ENCODE results near the gene BET1L. TPM values are rescaled to one million over a fixed set of nuclear protein-coding genes. Genes with fewer than 3 reads are reported as not detected.
A peak's percentile ranks its signal among the peaks of the same experiment; 100 is the strongest.
"Not testable (repeated sequence)": the region's sequence is repeated elsewhere in the genome, so short reads cannot be mapped to it uniquely, and the experiment has no call there.

BET1L gene
- total RNA-seq, 2 experiments from 2014 or later: 28.8 to 31.7 TPM

DNA sequence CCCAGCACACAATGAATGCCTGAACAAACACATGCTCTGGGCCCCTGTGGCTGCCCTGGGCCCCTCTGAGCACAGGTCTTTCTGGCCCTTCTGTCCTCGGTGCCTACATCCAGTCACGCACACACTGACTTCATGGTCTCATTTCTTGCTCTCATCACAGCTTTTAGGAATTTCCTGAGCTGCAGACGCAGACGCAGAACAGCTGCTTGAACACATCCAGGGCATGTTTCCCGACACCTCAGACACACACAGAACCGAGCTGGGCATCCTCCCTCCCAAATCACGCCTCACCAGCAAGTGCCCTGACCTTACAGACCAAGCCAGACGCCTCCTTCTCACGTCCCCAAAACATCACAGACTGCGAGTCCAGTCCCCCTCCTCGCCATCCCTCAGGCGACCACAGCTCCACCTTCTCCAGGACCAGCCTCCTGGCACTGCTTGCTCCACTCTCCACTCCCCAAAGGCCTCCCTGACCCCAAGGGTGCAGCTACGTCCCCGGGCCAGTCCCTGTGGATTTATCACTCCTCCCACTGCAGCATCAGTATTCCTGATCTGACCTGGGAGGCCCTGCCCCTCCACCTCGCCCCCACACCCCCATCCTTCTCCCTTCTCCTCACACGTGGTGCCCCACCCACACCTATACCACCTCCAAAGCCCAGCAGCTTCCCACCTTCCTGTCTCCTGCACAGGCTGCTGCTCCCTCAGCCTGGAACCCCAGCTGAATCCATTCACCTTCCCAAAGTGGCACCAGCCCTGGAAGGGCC lies 16.0 kb upstream of the BET1L start:
- Mint-ChIP-seq H3K4me1 (peaks cover 7% of the 10 kb centered on the region), H3K4me3 (no peak overlapping the region), H3K27ac (no peak overlapping the region), H3K36me3 (no peaks in the 10 kb centered on the region), H3K27me3 (no peaks in the 10 kb centered on the region), H3K9me3 (ENCODE audit: low read depth) (no peaks in the 10 kb centered on the region)
- no peak for ATAC-seq
- CTCF ChIA-PET: no interaction called here
- no peak for DNase-seq

DNA sequence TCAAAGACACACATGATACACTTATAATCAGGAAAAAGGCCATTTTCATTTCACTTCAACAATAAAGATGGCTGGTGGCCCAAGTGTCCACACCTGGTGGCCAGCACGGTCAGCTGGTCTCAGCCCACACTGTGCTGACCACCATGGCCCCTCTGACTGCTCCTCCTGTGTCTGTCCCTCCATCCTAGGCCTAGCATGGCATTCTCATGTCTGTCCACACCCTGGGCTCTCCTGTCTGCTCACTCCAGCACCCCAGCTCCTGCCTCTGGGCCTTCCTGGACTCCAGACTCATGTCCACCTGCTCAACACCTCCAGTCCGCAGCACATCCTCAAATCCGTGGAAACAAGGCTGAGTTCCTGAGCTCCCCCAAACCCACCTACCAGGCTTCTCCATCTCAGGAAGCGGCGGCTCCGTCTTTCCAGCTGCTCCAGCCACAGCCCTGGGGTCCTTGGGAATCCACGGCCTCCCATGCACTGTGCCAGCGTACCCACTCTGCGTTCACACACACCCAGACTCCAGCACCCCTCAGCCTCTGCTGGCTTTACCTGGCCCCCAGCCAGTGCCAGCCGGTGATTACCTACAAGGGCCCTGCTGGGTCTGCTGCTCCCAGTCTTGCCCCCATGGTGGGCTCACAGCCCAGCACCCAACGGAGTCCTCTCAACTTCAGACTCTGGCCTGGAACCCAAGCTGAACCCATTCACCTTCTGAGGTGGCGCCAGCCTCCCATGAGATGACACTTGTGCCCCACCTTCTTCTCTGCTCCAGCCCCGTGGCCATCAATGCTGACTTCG lies 15.0 kb upstream of the BET1L start:
- DNase-seq (no peak), ATAC-seq (no peak)
- Mint-ChIP-seq H3K27ac (no peak overlapping the region), H3K36me3 (no peaks in the 10 kb centered on the region), H3K9me3 (ENCODE audit: low read depth) (no peaks in the 10 kb centered on the region), H3K4me3 (no peak overlapping the region), H3K27me3 (no peaks in the 10 kb centered on the region), H3K4me1 (peaks cover 7% of the 10 kb centered on the region)
- CTCF ChIA-PET: no interaction called here

DNA sequence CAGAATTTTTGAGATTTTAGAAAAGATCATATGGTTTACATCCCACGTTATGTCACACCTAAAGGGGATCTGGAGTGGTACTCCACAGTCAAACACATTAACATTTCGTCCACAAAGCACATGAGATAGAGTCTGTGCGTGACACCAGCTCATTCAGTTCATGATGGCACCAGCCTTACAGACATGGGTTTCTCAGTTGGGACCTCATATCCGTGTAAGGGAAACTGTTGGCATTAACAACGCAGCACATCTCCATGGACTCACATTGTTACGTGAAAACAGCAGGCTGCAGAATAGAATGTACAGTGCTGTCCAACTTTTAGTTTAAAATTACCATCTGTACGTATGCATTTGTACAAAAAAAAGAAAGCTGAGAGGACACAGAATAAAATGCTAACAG lies 14.3 kb upstream of the BET1L start:
- Mint-ChIP-seq H3K4me1 (peaks cover 7% of the 10 kb centered on the region), H3K36me3 (no peaks in the 10 kb centered on the region), H3K27ac (no peak overlapping the region), H3K4me3 (no peak overlapping the region), H3K9me3 (ENCODE audit: low read depth) (no peaks in the 10 kb centered on the region), H3K27me3 (no peaks in the 10 kb centered on the region)
- ATAC-seq (no peak), DNase-seq (no peak)
- CTCF ChIA-PET: no interaction called here

DNA sequence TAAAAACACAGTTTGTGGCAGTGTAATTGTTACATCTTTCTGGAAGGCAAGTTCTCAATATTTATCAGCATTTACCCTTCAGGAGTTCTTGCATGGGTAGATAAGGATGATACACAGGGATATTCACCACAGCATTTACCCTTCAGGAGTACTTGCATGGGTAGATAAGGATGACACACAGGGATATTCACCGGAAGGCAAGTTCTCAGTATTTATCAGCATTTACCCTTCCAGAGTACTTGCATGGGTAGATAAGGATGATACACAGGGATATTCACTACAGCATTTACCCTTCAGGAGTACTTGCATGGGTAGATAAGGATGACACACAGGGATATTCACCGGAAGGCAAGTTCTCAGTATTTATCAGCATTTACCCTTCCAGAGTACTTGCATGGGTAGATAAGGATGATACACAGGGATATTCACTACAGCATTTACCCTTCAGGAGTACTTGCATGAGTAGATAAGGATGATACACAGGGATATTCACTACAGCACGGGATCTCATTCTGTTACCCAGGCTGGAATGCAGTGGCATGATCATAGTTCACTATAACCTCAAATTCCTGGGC lies 13.5 kb upstream of the BET1L start:
- H3K27ac Mint-ChIP-seq; CTCF ChIA-PET; H3K4me1 Mint-ChIP-seq; H3K4me3 Mint-ChIP-seq; H3K27me3 Mint-ChIP-seq; DNase-seq; H3K9me3 Mint-ChIP-seq (ENCODE audit: low read depth); ATAC-seq; H3K36me3 Mint-ChIP-seq: not testable (repeated sequence)

DNA sequence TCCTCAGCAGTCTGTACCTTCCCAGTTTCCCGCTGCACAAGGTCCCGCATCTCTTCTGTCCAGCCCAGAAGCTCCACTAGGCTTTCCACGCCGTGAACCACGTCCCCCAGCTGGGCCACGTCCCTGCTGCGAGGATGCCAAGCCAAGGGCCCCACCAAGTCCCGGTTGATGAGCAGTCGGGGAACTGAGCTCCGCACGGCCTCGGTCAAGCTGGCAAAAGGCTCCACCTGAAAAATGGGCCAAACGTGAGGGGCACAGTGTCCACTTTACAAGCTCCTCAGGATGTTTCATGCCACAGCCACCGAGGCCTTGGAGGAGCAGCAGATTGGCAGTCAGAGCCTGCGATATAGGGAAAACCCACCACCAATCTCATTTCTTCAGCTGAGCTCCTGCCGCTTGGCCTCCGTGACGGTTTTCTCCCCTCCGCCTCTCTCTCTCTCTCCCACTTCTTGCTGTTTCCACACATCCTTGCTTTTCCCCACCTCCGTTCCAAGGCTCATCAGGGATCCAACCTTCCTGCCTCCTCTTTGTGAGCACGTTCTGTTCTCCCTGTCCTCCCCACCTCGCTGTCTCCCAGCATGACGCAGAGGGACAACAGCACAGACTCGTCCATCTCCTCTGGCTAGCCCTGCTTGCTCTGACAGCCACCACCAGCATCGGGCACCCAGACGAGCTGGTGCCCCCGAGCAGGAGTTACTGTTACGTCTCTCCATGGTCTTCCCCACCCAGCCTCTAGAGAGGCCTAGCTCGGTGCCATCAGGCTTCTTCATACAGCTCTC lies 11.8 kb upstream of the BET1L start:
- ATAC-seq (no peak), DNase-seq (no peak)
- H3K4me3 Mint-ChIP-seq: no peak overlapping the region
- H3K4me1 Mint-ChIP-seq: peaks cover 2% of the 10 kb centered on the region
- CTCF ChIA-PET: interaction anchor here (1.1 kb wide), 1 partner anchor 31 kb away, joined by 3 read pairs; no protein-coding TSS in a partner anchor
- H3K9me3 Mint-ChIP-seq (ENCODE audit: low read depth): no peaks in the 10 kb centered on the region
- no peak overlapping the region for H3K27ac Mint-ChIP-seq
- peaks cover 8% of the 10 kb centered on the region for H3K36me3 Mint-ChIP-seq
- no peaks in the 10 kb centered on the region for H3K27me3 Mint-ChIP-seq

DNA sequence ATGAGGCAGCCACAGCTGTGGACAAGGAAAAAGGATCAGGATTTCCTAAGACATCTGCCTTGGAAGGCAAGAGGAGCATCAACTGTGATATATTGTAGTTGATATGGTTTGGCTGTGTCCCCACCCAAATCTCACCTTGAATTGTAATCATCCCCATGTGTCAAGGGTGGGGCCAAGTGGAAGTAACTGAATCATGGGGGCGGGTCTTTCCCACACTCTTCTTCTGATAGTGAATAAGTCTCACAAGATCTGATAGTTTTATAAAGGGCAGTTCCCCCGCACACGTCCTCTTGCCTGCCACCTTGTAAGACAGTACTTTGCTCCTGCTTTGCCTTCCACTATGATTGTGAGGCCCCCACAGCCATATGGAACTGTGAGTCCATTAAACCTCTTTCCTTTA lies 10.5 kb upstream of the BET1L start:
- Mint-ChIP-seq H3K36me3 (peaks cover 13% of the 10 kb centered on the region), H3K9me3 (ENCODE audit: low read depth) (no peaks in the 10 kb centered on the region), H3K4me1 (peaks cover 2% of the 10 kb centered on the region), H3K27me3 (no peaks in the 10 kb centered on the region), H3K27ac (no peak overlapping the region), H3K4me3 (no peak overlapping the region)
- DNase-seq (no peak), ATAC-seq (no peak)
- CTCF ChIA-PET: interaction anchor here (1.1 kb wide), 1 partner anchor 179 kb away, joined by 3 read pairs; no protein-coding TSS in a partner anchor

DNA sequence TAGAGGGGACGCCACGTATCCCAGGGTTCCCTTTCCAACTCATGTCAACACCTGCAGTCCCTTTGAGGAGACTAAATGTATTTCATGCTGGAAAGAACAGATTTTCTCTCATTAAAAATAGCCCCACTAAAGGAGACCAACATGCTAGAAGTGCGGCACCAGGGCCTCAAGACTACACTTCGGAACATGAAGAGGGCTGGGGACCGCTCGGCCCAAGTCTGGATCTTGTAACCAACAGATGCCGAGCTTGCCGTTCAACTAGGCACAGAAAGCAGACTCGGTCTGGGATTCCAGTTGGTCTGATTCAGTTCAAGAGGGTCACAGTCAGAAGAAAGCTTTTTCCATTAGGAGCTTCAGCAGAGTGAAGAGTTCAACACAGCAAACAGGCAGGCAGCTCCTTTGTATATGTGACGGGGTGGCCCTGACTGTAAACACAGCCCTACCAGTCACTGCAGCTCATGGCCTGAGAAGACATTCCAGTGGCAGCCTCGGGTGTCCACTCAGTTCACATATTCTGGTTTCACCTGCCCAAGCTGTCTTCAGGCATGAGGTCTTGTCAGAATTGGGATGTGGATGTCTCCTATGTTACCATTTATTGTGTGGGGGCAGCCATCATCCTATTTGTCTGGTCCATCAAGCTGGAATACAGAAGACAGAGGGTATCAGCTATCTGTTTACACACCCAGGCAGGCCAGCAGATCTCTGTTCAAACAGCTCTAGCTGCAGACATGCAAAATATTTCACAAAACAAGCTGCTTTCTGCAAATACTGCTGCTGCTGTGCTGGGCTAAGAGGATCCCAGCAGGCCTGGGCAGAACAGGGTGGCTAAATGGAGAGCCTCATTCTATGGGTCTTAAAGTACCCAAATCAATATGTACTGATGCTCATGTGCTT lies 9.1 kb upstream of the BET1L start:
- Mint-ChIP-seq H3K9me3 (ENCODE audit: low read depth) (no peaks in the 10 kb centered on the region), H3K27ac (peak overlapping the region; percentile 14)

DNA sequence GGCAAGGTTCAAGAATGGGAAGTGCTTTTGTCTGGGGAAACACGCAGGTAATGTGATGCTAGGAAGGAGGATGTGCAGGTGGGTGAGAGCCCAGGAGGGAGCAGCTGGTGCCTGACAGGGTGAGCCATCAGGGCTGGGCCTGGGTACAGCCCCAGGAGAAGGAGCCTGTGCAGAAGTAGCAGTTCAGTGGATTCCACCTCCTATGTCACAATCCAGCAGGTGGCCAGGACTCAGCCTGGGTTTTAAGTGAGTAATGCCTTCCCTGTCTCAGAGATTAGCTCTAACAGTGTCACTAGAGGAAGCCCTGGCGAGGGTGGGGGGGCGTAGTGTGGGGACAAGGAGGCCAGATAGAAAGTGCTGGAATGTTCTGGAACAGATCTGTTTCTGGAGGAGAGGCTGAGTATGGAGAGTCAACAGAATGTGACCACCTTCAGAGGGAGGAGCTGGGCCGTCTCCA lies 8.4 kb upstream of the BET1L start:
- no peak overlapping the region for H3K27ac Mint-ChIP-seq
- ATAC-seq (no peak), DNase-seq (no peak)
- no peak overlapping the region for H3K4me3 Mint-ChIP-seq
- CTCF ChIA-PET: interaction anchor here (0.8 kb wide), 1 partner anchor 149 kb away, joined by 3 read pairs; no protein-coding TSS in a partner anchor
- H3K9me3 Mint-ChIP-seq (ENCODE audit: low read depth): no peaks in the 10 kb centered on the region
- H3K27me3 Mint-ChIP-seq: no peaks in the 10 kb centered on the region
- H3K36me3 Mint-ChIP-seq: peaks cover 22% of the 10 kb centered on the region
- peaks cover 14% of the 10 kb centered on the region for H3K4me1 Mint-ChIP-seq

More for the DNA sequence above, 9.1 kb upstream of the BET1L start:
- H3K4me1 Mint-ChIP-seq: peaks cover 6% of the 10 kb centered on the region
- DNase-seq: no peak
- no peaks in the 10 kb centered on the region for H3K27me3 Mint-ChIP-seq
- peaks cover 16% of the 10 kb centered on the region for H3K36me3 Mint-ChIP-seq
- ATAC-seq: no peak
- CTCF ChIA-PET: interaction anchor here (0.8 to 1.0 kb wide), 2 partner anchors 9 to 148 kb away, joined by 3 read pairs; partner anchors contain the start of genes BET1L and RIC8A
- H3K4me3 Mint-ChIP-seq: no peak overlapping the region

DNA sequence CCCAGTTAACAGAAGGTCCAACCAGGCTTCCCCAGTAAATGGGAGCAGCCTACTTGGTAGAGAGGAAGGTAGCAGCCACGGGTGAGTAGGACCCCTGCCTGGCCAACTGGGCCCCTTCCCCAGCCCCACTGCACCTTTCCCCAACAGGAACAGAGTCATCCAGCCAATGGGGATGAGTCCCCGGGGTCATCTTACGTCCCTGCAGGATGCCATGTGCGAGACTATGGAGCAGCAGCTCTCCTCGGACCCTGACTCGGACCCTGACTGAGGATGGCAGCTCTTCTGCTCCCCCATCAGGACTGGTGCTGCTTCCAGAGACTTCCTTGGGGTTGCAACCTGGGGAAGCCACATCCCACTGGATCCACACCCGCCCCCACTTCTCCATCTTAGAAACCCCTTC lies 6.9 kb upstream of the BET1L start:
- Mint-ChIP-seq H3K36me3 (peaks cover 28% of the 10 kb centered on the region), H3K27ac (no peak overlapping the region), H3K27me3 (no peaks in the 10 kb centered on the region), H3K4me3 (no peak overlapping the region), H3K9me3 (ENCODE audit: low read depth) (no peaks in the 10 kb centered on the region), H3K4me1 (peaks cover 28% of the 10 kb centered on the region)
- ATAC-seq (no peak), DNase-seq (no peak)
- CTCF ChIA-PET: interaction anchor here (1.2 kb wide), 1 partner anchor 21 kb away, joined by 3 read pairs; no protein-coding TSS in a partner anchor

DNA sequence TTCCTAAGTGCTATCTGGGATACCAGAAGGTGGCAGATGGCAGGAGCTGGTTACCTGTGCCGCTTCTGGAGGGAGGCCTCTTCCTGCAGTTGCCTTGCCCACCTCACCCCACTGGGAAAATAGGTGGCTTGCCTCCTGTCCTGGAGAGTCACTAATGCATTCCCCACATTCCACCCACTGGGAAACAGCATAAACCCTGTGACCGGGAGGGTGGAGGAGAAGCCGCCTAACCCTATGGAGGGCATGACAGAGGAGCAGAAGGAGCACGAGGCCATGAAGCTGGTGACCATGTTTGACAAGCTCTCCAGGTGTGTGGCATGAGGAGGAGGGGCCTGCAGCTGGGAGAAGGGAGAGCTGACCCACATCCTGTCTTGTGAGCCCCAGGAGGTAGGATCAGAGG lies 5.9 kb upstream of the BET1L start:
- H3K27me3 Mint-ChIP-seq: no peaks in the 10 kb centered on the region
- no peaks in the 10 kb centered on the region for H3K9me3 Mint-ChIP-seq (ENCODE audit: low read depth)
- peak overlapping the region; percentile 24 for H3K27ac Mint-ChIP-seq
- H3K4me1 Mint-ChIP-seq: peaks cover 28% of the 10 kb centered on the region
- H3K4me3 Mint-ChIP-seq: no peak overlapping the region
- DNase-seq (no peak), ATAC-seq (no peak)
- CTCF ChIA-PET: interaction anchor here (1.2 to 2.1 kb wide), 2 partner anchors 22 to 37 kb away, joined by 3 to 7 read pairs; no protein-coding TSS in a partner anchor
- H3K36me3 Mint-ChIP-seq: peaks cover 28% of the 10 kb centered on the region

DNA sequence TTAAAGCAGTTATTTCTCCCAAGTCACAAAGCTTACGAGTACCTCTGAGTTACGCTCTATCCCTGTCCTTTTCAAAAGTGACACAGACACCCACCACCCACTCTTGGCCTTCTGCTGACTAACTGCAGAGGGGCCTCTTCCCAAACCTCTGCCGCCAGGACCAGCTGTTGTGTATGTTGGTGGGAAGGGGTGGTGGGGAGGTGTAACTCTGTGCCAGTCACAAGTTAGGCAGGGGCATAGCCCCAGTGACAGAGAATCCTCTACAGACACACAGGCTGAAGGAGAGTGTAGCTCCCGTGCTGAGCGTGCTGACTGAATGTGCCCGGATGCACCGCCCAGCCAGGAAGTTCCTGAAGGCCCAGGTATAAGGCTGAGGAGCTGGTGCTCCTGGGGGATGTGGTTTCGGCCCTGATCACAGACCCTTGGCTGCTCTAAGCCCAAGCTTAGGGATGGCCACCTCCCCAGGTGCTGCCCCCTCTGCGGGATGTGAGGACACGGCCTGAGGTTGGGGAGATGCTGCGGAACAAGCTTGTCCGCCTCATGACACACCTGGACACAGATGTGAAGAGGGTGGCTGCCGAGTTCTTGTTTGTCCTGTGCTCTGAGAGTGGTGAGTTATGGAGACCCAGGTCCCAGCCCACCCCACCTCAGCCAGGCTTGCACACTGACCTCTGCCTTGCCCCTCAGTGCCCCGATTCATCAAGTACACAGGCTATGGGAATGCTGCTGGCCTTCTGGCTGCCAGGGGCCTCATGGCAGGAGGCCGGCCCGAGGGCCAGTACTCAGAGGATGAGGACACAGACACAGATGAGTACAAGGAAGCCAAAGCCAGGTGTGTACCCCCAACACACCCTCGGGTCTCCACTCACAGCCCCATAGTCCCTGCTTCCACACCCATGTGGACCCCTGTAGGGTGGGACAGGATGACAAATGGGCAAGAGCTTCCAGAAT lies 5.2 kb upstream of the BET1L start:
- H3K4me1 Mint-ChIP-seq: peaks cover 28% of the 10 kb centered on the region

More for the DNA sequence above, 5.2 kb upstream of the BET1L start:
- Mint-ChIP-seq H3K9me3 (ENCODE audit: low read depth) (no peaks in the 10 kb centered on the region), H3K27me3 (no peaks in the 10 kb centered on the region), H3K4me3 (no peak overlapping the region), H3K36me3 (peaks cover 28% of the 10 kb centered on the region), H3K27ac (no peak overlapping the region)
- CTCF ChIA-PET: interaction anchor here (0.5 to 2.1 kb wide), 3 partner anchors 23 to 38 kb away, joined by 3 to 7 read pairs (median 3); no protein-coding TSS in a partner anchor
- DNase-seq: no peak
- no peak for ATAC-seq
